ENCODE data around the gene ACOT13. TPM values are rescaled to one million over a fixed set of nuclear protein-coding genes. Genes with fewer than 3 reads are reported as not detected.

ACOT13 gene
- total RNA-seq, 2 donors from 2014 or later: 39.6 to 63.6 TPM

GRCh38 chr6:24683297-24684296 is 16.7 kb downstream of the ACOT13 start:
- TF ChIP-seq CTCF (IDR thresholded peaks at IDR 0.05): no peak
- no peak for DNase-seq
- no peak overlapping the region for H3K9ac ChIP-seq (ENCODE audit: low read depth in 2 of 2, low read length in 2 of 2)
- H3K4me1 ChIP-seq: no peaks in the 10 kb centered on the region
- intact Hi-C loops (cut with DNase I): no loop called here
- H3K27ac ChIP-seq: no peak overlapping the region
- H3K9me3 ChIP-seq: no peaks in the 10 kb centered on the region
- H3K4me3 ChIP-seq: no peak overlapping the region
- H3K27me3 ChIP-seq: no peaks in the 10 kb centered on the region
- H3K36me3 ChIP-seq: no peaks in the 10 kb centered on the region

GRCh38 chr6:24686408-24686807 is 19.5 kb downstream of the ACOT13 start:
- Histone ChIP-seq H3K27ac (no peak overlapping the region), H3K9ac (ENCODE audit: low read depth in 2 of 2, low read length in 2 of 2) (no peak overlapping the region), H3K27me3 (no peaks in the 10 kb centered on the region), H3K4me3 (no peak overlapping the region), H3K4me1 (no peaks in the 10 kb centered on the region), H3K36me3 (no peaks in the 10 kb centered on the region), H3K9me3 (no peaks in the 10 kb centered on the region)
- intact Hi-C loops (cut with DNase I): no loop called here
- no peak for TF ChIP-seq CTCF (IDR thresholded peaks at IDR 0.05)
- no peak for DNase-seq

GRCh38 chr6:24686946-24687345 is 20.1 kb downstream of the ACOT13 start:
- Histone ChIP-seq H3K4me1 (no peaks in the 10 kb centered on the region), H3K9ac (ENCODE audit: low read depth in 2 of 2, low read length in 2 of 2) (no peak overlapping the region), H3K4me3 (no peak overlapping the region), H3K27ac (no peak overlapping the region), H3K9me3 (no peaks in the 10 kb centered on the region), H3K36me3 (no peaks in the 10 kb centered on the region), H3K27me3 (no peaks in the 10 kb centered on the region)
- intact Hi-C loops (cut with DNase I): no loop called here
- TF ChIP-seq CTCF (IDR thresholded peaks at IDR 0.05): no peak
- no peak for DNase-seq

- no peak for TF ChIP-seq CTCF (IDR thresholded peaks at IDR 0.05)
- no peak overlapping the region for H3K9ac ChIP-seq (ENCODE audit: low read depth in 2 of 2, low read length in 2 of 2)
- intact Hi-C loops (cut with DNase I): loop anchor here (10.0 kb wide), 1 partner anchor 255 kb away; no protein-coding TSS in a partner anchor
These were observed 23.1 kb downstream of the ACOT13 start for GRCh38 chr6:24689964-24690363.

GRCh38 chr6:24690593-24690992 is 23.7 kb downstream of the ACOT13 start:
- H3K4me3 ChIP-seq: no peak overlapping the region
- no peak overlapping the region for H3K9ac ChIP-seq (ENCODE audit: low read depth in 2 of 2, low read length in 2 of 2)
- TF ChIP-seq CTCF (IDR thresholded peaks at IDR 0.05): no peak
- H3K36me3 ChIP-seq: no peaks in the 10 kb centered on the region
- H3K9me3 ChIP-seq: no peaks in the 10 kb centered on the region
- no peaks in the 10 kb centered on the region for H3K4me1 ChIP-seq
- intact Hi-C loops (cut with DNase I): loop anchor here (10.0 kb wide), 1 partner anchor 256 kb away; no protein-coding TSS in a partner anchor
- H3K27ac ChIP-seq: no peak overlapping the region
- no peak for DNase-seq
- H3K27me3 ChIP-seq: no peaks in the 10 kb centered on the region

More at GRCh38 chr6:24689964-24690363, 23.1 kb downstream of the ACOT13 start:
- H3K4me3 ChIP-seq: no peak overlapping the region
- H3K27me3 ChIP-seq: no peaks in the 10 kb centered on the region
- H3K4me1 ChIP-seq: no peaks in the 10 kb centered on the region
- DNase-seq: no peak
- H3K9me3 ChIP-seq: no peaks in the 10 kb centered on the region
- no peak overlapping the region for H3K27ac ChIP-seq
- no peaks in the 10 kb centered on the region for H3K36me3 ChIP-seq

Measured in colonic mucosa (tissue), 4 donors.